HL-60 (cell line): ENCODE results near the gene NDUFB7.
A peak's percentile ranks its signal among the peaks of the same experiment; 100 is the strongest.
"Not testable (repeated sequence)": the region's sequence is repeated elsewhere in the genome, so short reads cannot be mapped to it uniquely, and the experiment has no call there.

Source experiments
- DNase-seq, 2 experiments: peaks; one replicate each; pipeline ENCODE4 v3.0.0-alpha.2; 2010 to 2020; ENCODE audit warnings: low read depth in 1 of 2, low spot score in 1 of 2
- H3K27ac ChIP-seq: fragments of 250-450 bp; sonication (Bioruptor Pico); replicated peaks from 2 replicates; pipeline ENCODE4 v1.5.1; 2020; ENCODE audit warnings: mild to moderate bottlenecking, moderate library complexity
- H3K27me3 ChIP-seq: fragments of 250-450 bp; sonication (Bioruptor Pico); 2 replicates; pipeline ENCODE4 v1.5.1; 2021; ENCODE audit warnings: mild to moderate bottlenecking, moderate library complexity; ENCODE audit not compliant: insufficient read depth, poor library complexity, severe bottlenecking
- H3K4me3 ChIP-seq: replicated peaks from 2 replicates; pipeline ENCODE4 v1.5.1; 2011; ENCODE audit warnings: mild to moderate bottlenecking, control low read depth, low read length; ENCODE audit not compliant: insufficient read depth
- GABPA ChIP-seq: IDR thresholded peaks from 2 replicates; pipeline ENCODE4 v1.6.1; 2012; ENCODE audit warnings: low read depth
- POLR2AphosphoS5 ChIP-seq: IDR thresholded peaks from 2 replicates; pipeline ENCODE4 v1.6.1; 2012; ENCODE audit warnings: low read depth
- SPI1 ChIP-seq: IDR thresholded peaks from 2 replicates; pipeline ENCODE4 v1.6.1; 2012; ENCODE audit warnings: low read depth, mild to moderate bottlenecking, borderline replicate concordance
- TF ChIP-seq, protein P1 (sequence below): IDR thresholded peaks from one replicate; pipeline ENCODE4 v1.5.1; 2011; ENCODE audit warnings: low read length, control low read depth, inconsistent platforms; ENCODE audit not compliant: insufficient read depth
- TF ChIP-seq, protein P2 (sequence below): IDR thresholded peaks from 2 replicates; pipeline ENCODE4 v1.6.1; 2012; ENCODE audit warnings: low read depth; ENCODE audit not compliant: insufficient replicate concordance

Gene NDUFB7

DNA sequence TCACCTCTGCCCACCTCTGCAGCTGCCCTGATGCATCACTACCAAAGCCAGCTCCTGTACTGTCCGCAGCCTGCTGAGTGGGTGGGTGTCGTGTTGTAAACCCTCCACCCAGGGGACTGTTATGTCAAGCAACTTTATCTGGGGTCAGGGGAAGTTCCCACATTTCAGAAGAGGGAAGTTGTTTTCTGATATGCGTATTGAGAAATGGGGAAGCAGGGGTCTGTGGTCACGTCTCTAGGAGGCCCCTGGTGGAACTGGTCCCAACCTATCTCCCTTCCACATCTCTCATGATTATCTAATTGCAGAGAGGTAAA lies 42.2 kb upstream of the NDUFB7 start:
- no peak for TF ChIP-seq GABPA
- TF ChIP-seq SPI1 = peak; percentile 88
- TF ChIP-seq, protein P1, sequence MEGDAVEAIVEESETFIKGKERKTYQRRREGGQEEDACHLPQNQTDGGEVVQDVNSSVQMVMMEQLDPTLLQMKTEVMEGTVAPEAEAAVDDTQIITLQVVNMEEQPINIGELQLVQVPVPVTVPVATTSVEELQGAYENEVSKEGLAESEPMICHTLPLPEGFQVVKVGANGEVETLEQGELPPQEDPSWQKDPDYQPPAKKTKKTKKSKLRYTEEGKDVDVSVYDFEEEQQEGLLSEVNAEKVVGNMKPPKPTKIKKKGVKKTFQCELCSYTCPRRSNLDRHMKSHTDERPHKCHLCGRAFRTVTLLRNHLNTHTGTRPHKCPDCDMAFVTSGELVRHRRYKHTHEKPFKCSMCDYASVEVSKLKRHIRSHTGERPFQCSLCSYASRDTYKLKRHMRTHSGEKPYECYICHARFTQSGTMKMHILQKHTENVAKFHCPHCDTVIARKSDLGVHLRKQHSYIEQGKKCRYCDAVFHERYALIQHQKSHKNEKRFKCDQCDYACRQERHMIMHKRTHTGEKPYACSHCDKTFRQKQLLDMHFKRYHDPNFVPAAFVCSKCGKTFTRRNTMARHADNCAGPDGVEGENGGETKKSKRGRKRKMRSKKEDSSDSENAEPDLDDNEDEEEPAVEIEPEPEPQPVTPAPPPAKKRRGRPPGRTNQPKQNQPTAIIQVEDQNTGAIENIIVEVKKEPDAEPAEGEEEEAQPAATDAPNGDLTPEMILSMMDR = no peak
- peak; percentile 81; the same call in 1 of the 2 replicates for TF ChIP-seq POLR2AphosphoS5
- TF ChIP-seq, protein P2, sequence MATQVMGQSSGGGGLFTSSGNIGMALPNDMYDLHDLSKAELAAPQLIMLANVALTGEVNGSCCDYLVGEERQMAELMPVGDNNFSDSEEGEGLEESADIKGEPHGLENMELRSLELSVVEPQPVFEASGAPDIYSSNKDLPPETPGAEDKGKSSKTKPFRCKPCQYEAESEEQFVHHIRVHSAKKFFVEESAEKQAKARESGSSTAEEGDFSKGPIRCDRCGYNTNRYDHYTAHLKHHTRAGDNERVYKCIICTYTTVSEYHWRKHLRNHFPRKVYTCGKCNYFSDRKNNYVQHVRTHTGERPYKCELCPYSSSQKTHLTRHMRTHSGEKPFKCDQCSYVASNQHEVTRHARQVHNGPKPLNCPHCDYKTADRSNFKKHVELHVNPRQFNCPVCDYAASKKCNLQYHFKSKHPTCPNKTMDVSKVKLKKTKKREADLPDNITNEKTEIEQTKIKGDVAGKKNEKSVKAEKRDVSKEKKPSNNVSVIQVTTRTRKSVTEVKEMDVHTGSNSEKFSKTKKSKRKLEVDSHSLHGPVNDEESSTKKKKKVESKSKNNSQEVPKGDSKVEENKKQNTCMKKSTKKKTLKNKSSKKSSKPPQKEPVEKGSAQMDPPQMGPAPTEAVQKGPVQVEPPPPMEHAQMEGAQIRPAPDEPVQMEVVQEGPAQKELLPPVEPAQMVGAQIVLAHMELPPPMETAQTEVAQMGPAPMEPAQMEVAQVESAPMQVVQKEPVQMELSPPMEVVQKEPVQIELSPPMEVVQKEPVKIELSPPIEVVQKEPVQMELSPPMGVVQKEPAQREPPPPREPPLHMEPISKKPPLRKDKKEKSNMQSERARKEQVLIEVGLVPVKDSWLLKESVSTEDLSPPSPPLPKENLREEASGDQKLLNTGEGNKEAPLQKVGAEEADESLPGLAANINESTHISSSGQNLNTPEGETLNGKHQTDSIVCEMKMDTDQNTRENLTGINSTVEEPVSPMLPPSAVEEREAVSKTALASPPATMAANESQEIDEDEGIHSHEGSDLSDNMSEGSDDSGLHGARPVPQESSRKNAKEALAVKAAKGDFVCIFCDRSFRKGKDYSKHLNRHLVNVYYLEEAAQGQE = no peak
- no peaks in the 10 kb centered on the region for H3K27me3 ChIP-seq
- peak overlapping the region; percentile 33 for H3K27ac ChIP-seq
- peak; percentile 71 to 93 for DNase-seq
- H3K4me3 ChIP-seq = no peak overlapping the region

DNA sequence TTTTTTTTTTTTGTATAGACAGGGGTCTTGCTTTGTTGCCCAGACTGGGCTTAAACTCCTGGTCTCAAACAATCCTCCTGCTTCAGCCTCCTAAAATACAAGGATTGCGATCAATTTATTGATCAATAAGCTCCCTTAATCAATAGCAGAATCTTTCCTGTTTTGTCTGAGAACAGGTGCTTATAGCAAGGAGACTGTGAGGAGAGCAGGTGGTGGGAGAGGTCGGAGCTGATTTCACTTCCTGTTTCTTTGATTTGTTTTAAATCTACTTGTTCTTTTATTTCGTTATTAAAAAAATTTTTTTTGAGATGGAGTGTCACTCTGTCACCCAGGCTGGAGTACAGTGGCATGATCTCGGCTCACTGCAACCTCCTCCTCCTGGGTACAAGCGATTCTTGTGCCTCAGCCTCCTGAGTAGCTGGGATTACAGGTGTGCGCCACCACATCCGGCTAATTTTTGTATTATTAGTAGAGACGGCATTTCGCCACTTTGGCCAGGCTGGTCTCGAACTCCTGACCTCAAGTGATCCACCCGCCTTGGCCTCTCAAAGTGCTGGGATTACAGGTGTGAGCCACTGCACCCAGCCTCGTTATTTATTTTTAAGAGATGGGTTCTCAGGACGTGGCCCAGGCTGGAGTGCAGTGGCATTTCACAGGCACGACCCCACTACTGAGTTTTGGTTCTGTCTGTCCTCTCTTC lies 41.7 kb upstream of the NDUFB7 start:
- H3K4me3 ChIP-seq, H3K27me3 ChIP-seq, DNase-seq: not testable (repeated sequence)
- peak; percentile 71 for TF ChIP-seq SPI1
- H3K27ac ChIP-seq = peak overlapping the region; percentile 33

DNA sequence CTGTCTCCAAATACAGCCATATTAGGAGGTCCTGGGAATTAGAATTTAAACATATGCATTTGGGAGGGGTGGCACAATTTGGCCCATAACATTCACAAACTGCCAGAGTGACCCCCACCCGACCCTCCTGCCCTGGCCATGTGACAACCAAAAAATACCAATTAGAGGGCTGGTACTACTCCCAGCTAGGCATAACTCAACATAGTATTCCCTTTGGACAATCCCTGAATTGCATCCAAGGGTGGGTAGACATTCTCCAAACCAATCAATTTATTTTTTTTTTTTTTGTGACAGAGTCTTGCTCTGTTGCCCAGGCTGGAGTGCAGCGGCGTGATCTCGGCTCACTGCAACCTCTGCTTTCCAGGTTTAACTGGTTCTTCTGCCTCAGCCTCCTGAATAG lies 40.8 kb upstream of the NDUFB7 start:
- no peak for DNase-seq
- no peak overlapping the region for H3K4me3 ChIP-seq
- no peaks in the 10 kb centered on the region for H3K27me3 ChIP-seq
- H3K27ac ChIP-seq = no peak overlapping the region
- TF ChIP-seq GABPA (no peak), POLR2AphosphoS5 (no peak), SPI1 (no peak)
- TF ChIP-seq, protein P2 = no peak
- TF ChIP-seq, protein P1 = no peak

DNA sequence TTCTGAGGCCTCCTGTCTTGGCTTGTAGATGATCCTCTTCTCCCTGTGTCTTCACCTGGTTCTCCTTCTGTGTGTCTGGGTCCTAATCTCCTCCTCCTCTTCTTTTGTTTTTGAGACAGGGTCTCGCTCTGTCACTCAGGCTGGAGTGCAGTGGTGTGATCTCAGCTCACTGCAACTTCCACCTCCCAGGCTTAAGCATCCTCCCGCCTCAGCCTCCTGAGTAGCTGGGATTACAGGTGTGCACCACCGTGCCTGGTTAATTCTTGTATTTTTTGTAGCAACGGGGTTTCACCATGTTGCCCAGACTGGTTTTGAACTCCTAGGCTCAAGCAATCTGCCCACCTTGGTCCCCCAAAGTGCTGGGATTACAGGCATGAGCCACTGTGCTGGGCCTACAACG lies 40.4 kb upstream of the NDUFB7 start:
- not testable (repeated sequence) for DNase-seq, H3K27me3 ChIP-seq, H3K27ac ChIP-seq, H3K4me3 ChIP-seq

DNA sequence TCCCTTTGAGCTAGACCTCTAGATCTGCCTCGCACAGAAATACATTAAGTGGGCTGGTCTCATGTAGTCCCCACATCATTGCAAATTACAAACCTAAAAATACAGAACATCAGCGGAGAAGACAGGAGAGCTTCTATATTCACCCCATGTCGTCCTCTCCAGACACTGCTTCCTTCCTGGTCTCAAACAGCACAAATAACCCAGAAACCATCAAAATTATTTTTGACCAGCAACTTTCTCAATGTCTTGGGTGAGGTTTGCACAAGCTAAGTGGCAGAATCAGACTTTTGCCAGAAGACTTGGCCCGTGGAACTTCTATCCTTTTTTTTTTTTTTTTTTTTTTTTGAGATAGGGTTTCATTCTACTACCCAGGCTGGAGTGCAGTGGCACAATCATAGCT lies 39.2 kb upstream of the NDUFB7 start:
- TF ChIP-seq, protein P1 = no peak
- no peak for TF ChIP-seq GABPA
- TF ChIP-seq SPI1 = no peak
- TF ChIP-seq POLR2AphosphoS5 = no peak
- TF ChIP-seq, protein P2 = no peak
- Histone ChIP-seq H3K27ac (no peak overlapping the region), H3K27me3 (no peaks in the 10 kb centered on the region), H3K4me3 (no peak overlapping the region)
- no peak for DNase-seq
